Measurements from ENCODE around the gene KRT34. TPM values are rescaled to one million over a fixed set of nuclear protein-coding genes. Genes with fewer than 3 reads are reported as not detected.
A peak's percentile ranks its signal among the peaks of the same experiment; 100 is the strongest.

Gene KRT34
- total RNA-seq, 5 donors from 2014 or later (not counting 1 experiment from before 2014, with no cell fraction given) = not detected

DNA sequence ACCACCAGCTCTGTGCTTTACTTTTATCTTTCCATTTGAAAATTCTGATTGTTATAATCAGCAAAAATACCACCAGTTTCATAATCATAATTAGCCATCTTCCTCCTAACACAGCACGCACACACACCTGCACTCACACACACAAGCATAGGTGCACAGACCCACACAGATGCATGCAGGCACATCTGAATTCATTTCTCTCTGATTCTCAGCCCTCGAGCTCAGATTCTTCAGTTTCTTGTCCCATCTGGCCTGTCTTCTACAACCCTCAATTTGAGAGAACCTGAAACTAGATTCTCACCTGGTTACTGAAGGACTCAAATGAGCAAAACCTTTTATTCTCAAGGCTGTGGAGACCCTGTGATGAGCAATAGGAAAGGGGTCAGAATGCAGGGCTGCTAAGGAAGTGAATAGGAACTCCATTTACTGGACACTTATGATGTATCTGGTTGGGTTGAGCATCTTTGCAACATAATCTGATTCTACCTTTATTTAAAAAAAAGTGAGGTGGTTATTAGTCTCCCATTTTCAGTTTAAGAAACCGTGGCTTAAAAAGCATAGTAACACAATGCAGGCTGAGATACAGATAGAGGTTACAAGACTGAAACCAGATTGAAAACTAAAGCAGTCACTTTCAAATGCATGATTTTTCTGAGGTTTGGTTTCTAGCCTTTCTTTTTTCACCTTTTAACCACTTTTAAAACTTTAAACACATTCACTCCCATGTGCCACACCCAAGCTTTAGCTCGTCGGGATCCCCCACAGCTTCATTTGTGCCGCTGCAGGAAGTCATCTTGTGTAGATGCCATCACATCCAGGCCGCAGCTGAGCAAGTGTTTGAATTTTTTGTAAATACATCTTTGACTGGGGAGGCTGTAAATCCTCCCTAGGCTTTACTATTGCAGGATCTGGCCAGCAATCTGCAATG lies 40.9 kb downstream of the KRT34 start:
- ChIA-PET CTCF (interaction anchor here in 1 of 2 donors (0.6 to 1.1 kb wide), 4 partner anchors 19 to 324 kb away, joined by 3 to 4 read pairs (median 4); no protein-coding TSS in a partner anchor), POLR2A (interaction anchor here in 1 of 2 donors (0.8 to 1.5 kb wide), 2 partner anchors 33 to 777 kb away, joined by 6 read pairs; no protein-coding TSS in a partner anchor)
- H3K4me1 ChIP-seq (ENCODE audit: control insufficient read depth in 1 of 2, extremely low read depth in 1 of 2, insufficient read depth in 2 of 2, low read length in 2 of 2) = peaks cover 33 to 50% of the 10 kb centered on the region in 2 experiments
- H3K27ac ChIP-seq (ENCODE audit: low read length) = peak overlapping the region; percentile 95
- WGBS (ENCODE audit: insufficient coverage) = 13% methylated on average over 1 of the region's 7 CpGs
- Mint-ChIP-seq H3K27ac (peak overlapping the region; percentile 96 to 98), H3K4me1 (peaks cover 59 to 78% (median 69%) of the 10 kb centered on the region in 3 donors), H3K9me3 (peaks cover 6 to 17% (median 7%) of the 10 kb centered on the region in 3 donors), H3K27me3 (no peaks in the 10 kb centered on the region), H3K36me3 (peaks cover 13% of the 10 kb centered on the region), H3K4me3 (peak overlapping the region; percentile 46 to 83 (median 46))
- H3K27me3 ChIP-seq (replicated peaks in 1 of 2; ENCODE audit: control insufficient read depth in 2 of 2, extremely low read depth in 1 of 2, insufficient read depth in 2 of 2, low read length in 1 of 2) = no peaks in the 10 kb centered on the region
- H3K36me3 ChIP-seq (ENCODE audit: control insufficient read depth in 2 of 2, extremely low read depth in 1 of 2, insufficient read depth in 1 of 2, low read length in 1 of 2) = no peaks in the 10 kb centered on the region
- H3K9me3 ChIP-seq = no peaks in the 10 kb centered on the region
- ATAC-seq (replicated peaks in 1 of 4) (peak; percentile 65 to 85 (median 80)), DNase-seq (peak; percentile 32 to 89 (median 72))
- H3K4me3 ChIP-seq (ENCODE audit: control insufficient read depth in 1 of 2, extremely low read depth in 1 of 2, low read length in 1 of 2) = no peak overlapping the region

GRCh38 chr17:41340494-41340893 lies 41.6 kb downstream of the KRT34 start:
- Histone ChIP-seq H3K4me3 (ENCODE audit: control insufficient read depth in 1 of 2, extremely low read depth in 1 of 2, low read length in 1 of 2) (no peak overlapping the region), H3K27ac (ENCODE audit: low read length) (peak overlapping the region; percentile 95), H3K27me3 (replicated peaks in 1 of 2; ENCODE audit: control insufficient read depth in 2 of 2, extremely low read depth in 1 of 2, insufficient read depth in 2 of 2, low read length in 1 of 2) (no peaks in the 10 kb centered on the region), H3K9me3 (no peaks in the 10 kb centered on the region), H3K4me1 (ENCODE audit: control insufficient read depth in 1 of 2, extremely low read depth in 1 of 2, insufficient read depth in 2 of 2, low read length in 2 of 2) (peaks cover 33 to 57% of the 10 kb centered on the region in 2 experiments), H3K36me3 (ENCODE audit: control insufficient read depth in 2 of 2, extremely low read depth in 1 of 2, insufficient read depth in 1 of 2, low read length in 1 of 2) (no peaks in the 10 kb centered on the region)
- H3K4me1 Mint-ChIP-seq = peaks cover 66 to 85% (median 76%) of the 10 kb centered on the region in 3 donors
- ChIA-PET CTCF (interaction anchor here in 1 of 2 donors (1.0 to 1.1 kb wide), 2 partner anchors 18 kb away, joined by 4 to 5 read pairs; no protein-coding TSS in a partner anchor), POLR2A (interaction anchor here in 1 of 2 donors (1.5 kb wide), 1 partner anchor 776 kb away, joined by 6 read pairs; no protein-coding TSS in a partner anchor)
- peak overlapping the region; percentile 28 to 83 (median 46) for H3K4me3 Mint-ChIP-seq
- DNase-seq (no peak), ATAC-seq (replicated peaks in 1 of 4) (no peak)
- H3K27ac Mint-ChIP-seq = peak overlapping the region; percentile 96 to 98
- H3K27me3 Mint-ChIP-seq = no peaks in the 10 kb centered on the region
- H3K36me3 Mint-ChIP-seq = peaks cover 13% of the 10 kb centered on the region
- 78% methylated on average over 2 of the region's 3 CpGs for WGBS (ENCODE audit: insufficient coverage)
- peaks cover 6 to 17% (median 7%) of the 10 kb centered on the region in 3 donors for H3K9me3 Mint-ChIP-seq

- WGBS (ENCODE audit: insufficient coverage) = 52% methylated on average over 2 of the region's 2 CpGs
- peaks cover 74 to 91% (median 84%) of the 10 kb centered on the region in 3 donors for H3K4me1 Mint-ChIP-seq
- H3K9me3 Mint-ChIP-seq = peaks cover 6 to 17% (median 7%) of the 10 kb centered on the region in 3 donors
- Histone ChIP-seq H3K27ac (ENCODE audit: low read length) (peak overlapping the region; percentile 95), H3K27me3 (replicated peaks in 1 of 2; ENCODE audit: control insufficient read depth in 2 of 2, extremely low read depth in 1 of 2, insufficient read depth in 2 of 2, low read length in 1 of 2) (no peaks in the 10 kb centered on the region), H3K4me1 (ENCODE audit: control insufficient read depth in 1 of 2, extremely low read depth in 1 of 2, insufficient read depth in 2 of 2, low read length in 2 of 2) (peaks cover 33 to 65% of the 10 kb centered on the region in 2 experiments), H3K36me3 (ENCODE audit: control insufficient read depth in 2 of 2, extremely low read depth in 1 of 2, insufficient read depth in 1 of 2, low read length in 1 of 2) (no peaks in the 10 kb centered on the region), H3K9me3 (no peaks in the 10 kb centered on the region), H3K4me3 (ENCODE audit: control insufficient read depth in 1 of 2, extremely low read depth in 1 of 2, low read length in 1 of 2) (no peak overlapping the region)
- H3K27me3 Mint-ChIP-seq = no peaks in the 10 kb centered on the region
- no peak for ATAC-seq (replicated peaks in 1 of 4)
- peak overlapping the region; percentile 31 to 83 (median 63) for H3K4me3 Mint-ChIP-seq
- ChIA-PET POLR2A (no interaction called here), CTCF (interaction anchor here (0.6 to 1.7 kb wide), 4 partner anchors 10 to 326 kb away, joined by 3 to 5 read pairs (median 5); partner anchors contain the start of gene KRTAP16-1 (in 1 of the 2))
- peaks cover 13% of the 10 kb centered on the region for H3K36me3 Mint-ChIP-seq
- DNase-seq = no peak
- H3K27ac Mint-ChIP-seq = peak overlapping the region; percentile 96 to 98
Observed at GRCh38 chr17:41339571-41340172, 42.4 kb downstream of the KRT34 start.

- Mint-ChIP-seq H3K27me3 (no peaks in the 10 kb centered on the region), H3K9me3 (peaks cover 6 to 17% (median 7%) of the 10 kb centered on the region in 3 donors), H3K27ac (peak overlapping the region; percentile 96 to 98), H3K36me3 (peaks cover 13% of the 10 kb centered on the region), H3K4me3 (peak overlapping the region; percentile 31 to 83 (median 63)), H3K4me1 (peaks cover 81 to 95% (median 91%) of the 10 kb centered on the region in 3 donors)
- WGBS (ENCODE audit: insufficient coverage) = 7% methylated on average over 2 of the region's 5 CpGs
- ATAC-seq (replicated peaks in 1 of 4) (peak; percentile 60 to 87 (median 70)), DNase-seq (peak in 29 of 35 experiments; percentile 23 to 92 (median 58))
- Histone ChIP-seq H3K36me3 (ENCODE audit: control insufficient read depth in 2 of 2, extremely low read depth in 1 of 2, insufficient read depth in 1 of 2, low read length in 1 of 2) (no peaks in the 10 kb centered on the region), H3K9me3 (no peaks in the 10 kb centered on the region), H3K27me3 (replicated peaks in 1 of 2; ENCODE audit: control insufficient read depth in 2 of 2, extremely low read depth in 1 of 2, insufficient read depth in 2 of 2, low read length in 1 of 2) (no peaks in the 10 kb centered on the region), H3K4me3 (ENCODE audit: control insufficient read depth in 1 of 2, extremely low read depth in 1 of 2, low read length in 1 of 2) (no peak overlapping the region), H3K4me1 (ENCODE audit: control insufficient read depth in 1 of 2, extremely low read depth in 1 of 2, insufficient read depth in 2 of 2, low read length in 2 of 2) (peaks cover 33 to 71% of the 10 kb centered on the region in 2 experiments), H3K27ac (ENCODE audit: low read length) (peak overlapping the region; percentile 95)
- ChIA-PET POLR2A (interaction anchor here (0.6 to 1.2 kb wide), 5 partner anchors 10 to 329 kb away, joined by 3 to 6 read pairs (median 3); no protein-coding TSS in a partner anchor), CTCF (interaction anchor here in 1 of 2 donors (0.7 to 1.7 kb wide), 4 partner anchors 9 to 327 kb away, joined by 3 to 5 read pairs (median 4); partner anchors contain the start of gene KRTAP16-1)
Observed at GRCh38 chr17:41338961-41339485, 43.1 kb downstream of the KRT34 start.

DNA sequence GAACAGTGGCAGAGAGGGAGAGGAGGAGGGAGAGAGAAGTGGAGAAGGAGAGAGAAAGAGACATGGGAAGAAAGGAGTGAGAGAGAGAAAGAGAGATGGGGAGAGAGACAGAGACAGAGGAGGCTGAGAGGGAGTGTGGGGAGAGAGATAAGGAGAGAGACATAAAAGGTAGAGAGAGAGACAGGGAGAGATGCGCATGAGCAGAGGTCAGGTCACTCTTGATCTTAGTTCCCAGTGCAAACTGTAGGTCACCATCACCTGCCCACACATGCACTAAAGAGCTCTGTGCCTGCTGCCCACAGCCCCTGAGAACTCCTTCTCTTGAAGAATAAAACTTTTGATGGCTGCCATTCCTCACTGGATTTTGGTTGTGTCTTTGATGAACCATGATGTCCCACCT lies 46.4 kb downstream of the KRT34 start:
- H3K27ac Mint-ChIP-seq = peak overlapping the region; percentile 63 to 77
- H3K36me3 ChIP-seq (ENCODE audit: control insufficient read depth in 2 of 2, extremely low read depth in 1 of 2, insufficient read depth in 1 of 2, low read length in 1 of 2) = no peaks in the 10 kb centered on the region
- H3K4me1 Mint-ChIP-seq = peaks cover 68 to 77% (median 73%) of the 10 kb centered on the region in 3 donors
- no peaks in the 10 kb centered on the region for H3K9me3 Mint-ChIP-seq
- no peaks in the 10 kb centered on the region for H3K36me3 Mint-ChIP-seq
- peaks cover 25 to 62% of the 10 kb centered on the region in 2 experiments for H3K4me1 ChIP-seq (ENCODE audit: control insufficient read depth in 1 of 2, extremely low read depth in 1 of 2, insufficient read depth in 2 of 2, low read length in 2 of 2)
- ChIA-PET POLR2A (no interaction called here), CTCF (interaction anchor here in 1 of 2 donors (0.5 kb wide), 1 partner anchor 13 kb away, joined by 3 read pairs; no protein-coding TSS in a partner anchor)
- no peak overlapping the region for H3K4me3 ChIP-seq (ENCODE audit: control insufficient read depth in 1 of 2, extremely low read depth in 1 of 2, low read length in 1 of 2)
- WGBS (ENCODE audit: insufficient coverage) = no CpG with 5 or more reads among the region's 1 CpG
- peak overlapping the region in 1 of 3 donors; percentile 47 for H3K4me3 Mint-ChIP-seq
- H3K9me3 ChIP-seq = no peaks in the 10 kb centered on the region
- no peaks in the 10 kb centered on the region for H3K27me3 ChIP-seq (replicated peaks in 1 of 2; ENCODE audit: control insufficient read depth in 2 of 2, extremely low read depth in 1 of 2, insufficient read depth in 2 of 2, low read length in 1 of 2)
- no peak for ATAC-seq (replicated peaks in 1 of 4)
- H3K27ac ChIP-seq (ENCODE audit: low read length) = no peak overlapping the region
- no peak for DNase-seq
- H3K27me3 Mint-ChIP-seq = no peaks in the 10 kb centered on the region

Data from T-cell (primary cell).